HG03025 (cell line): ENCODE results near the gene PRRT4.

Experiments
- ATAC-seq: cut with Tn5 transposase; IDR thresholded peaks from one replicate; pipeline ENCODE4 v1.9.1; 2021; ENCODE audit warnings: mild to moderate bottlenecking, moderate library complexity; ENCODE audit not compliant: unreplicated experiment, low FRiP score

PRRT4 gene

DNA sequence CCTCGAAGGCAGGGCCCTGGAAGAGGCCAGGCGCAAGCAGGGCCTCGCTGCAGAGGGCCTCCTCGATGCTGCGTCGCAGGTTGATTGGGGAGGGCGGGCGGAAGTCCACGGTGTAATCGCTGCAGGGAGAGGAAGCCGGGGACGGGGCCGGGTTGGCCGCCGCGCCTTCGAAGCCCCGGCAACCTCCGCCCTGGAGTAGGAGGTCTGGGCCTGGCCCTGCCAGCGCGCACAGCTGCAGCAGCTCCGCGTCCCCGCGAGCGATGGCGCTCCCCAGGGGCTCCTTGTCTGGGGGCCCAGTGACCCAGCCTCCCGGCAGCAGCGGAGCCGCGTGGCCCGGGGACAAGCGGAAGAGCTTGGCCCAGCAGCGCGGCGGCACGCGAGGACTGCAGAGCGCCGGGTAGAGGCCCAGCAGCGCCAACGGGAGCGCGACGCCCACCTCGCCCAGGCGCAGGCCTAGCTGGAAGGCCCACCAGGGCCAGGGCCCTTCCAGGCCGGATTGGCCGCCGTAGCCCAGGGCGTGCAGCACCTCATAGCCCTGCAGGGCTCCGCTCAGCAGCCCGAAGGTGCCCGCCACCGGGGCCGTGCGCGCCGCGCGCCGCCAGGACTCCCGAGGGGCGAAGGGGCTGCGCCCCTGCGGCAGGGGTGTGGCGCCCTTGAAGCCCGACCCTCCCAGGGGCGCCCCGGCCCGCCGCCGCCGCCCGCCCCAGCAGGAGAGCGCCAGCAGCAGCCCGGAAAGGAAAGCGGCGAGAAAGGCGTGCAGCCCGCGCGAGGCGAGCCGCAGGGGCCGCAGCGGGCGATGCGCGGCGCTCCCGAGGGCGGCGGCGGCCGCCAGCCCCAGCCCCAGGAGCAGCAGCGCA, 10.0 kb downstream of the PRRT4 start:
- no peak for ATAC-seq

DNA sequence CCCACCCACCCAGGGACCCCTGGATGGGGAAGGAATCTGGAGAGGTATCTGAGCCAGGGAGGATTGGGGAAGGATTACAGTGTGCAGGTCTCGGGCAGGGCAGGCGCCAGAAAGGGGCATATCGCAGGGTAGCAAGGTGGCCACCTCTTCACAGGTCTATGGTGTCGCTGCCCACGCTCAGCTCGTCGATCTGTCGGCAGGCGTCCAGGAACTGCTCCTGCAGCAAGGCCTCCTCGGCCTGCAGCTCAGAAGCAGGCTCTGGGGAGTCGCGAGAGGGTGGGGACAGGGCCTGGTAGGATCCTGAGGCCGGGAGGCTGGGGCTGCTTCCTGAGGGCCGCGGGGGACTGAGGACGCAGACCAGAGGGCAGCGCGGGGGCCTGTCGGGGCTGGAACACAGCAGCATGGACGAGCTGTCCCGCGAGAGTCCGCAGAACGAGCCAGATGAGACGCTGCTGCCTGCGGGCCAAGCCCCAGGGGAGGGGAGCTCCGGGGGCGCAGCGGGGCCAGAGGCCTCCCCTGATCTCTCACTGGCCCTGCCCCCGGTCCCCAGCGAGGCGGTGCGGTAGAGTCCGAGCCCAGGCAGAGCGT, 10.7 kb downstream of the PRRT4 start:
- no peak for ATAC-seq

DNA sequence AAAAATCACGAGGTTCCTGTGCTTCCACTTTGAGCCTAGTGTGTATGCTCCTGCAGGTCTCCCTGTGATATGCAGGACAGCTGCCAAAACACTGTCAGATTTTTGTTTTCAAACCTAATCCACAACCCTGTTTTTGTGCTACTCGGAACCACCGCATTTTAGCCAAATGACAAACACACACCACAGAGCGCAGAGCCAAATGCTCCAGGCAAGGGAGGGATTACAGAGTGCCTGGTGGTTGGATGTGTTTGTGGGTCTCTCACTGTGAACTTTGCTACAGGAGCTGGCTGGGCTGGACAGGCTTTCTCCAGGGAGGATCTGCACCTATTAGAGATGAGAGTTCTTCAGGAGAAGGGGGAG, 12.0 kb downstream of the PRRT4 start:
- no peak for ATAC-seq

DNA sequence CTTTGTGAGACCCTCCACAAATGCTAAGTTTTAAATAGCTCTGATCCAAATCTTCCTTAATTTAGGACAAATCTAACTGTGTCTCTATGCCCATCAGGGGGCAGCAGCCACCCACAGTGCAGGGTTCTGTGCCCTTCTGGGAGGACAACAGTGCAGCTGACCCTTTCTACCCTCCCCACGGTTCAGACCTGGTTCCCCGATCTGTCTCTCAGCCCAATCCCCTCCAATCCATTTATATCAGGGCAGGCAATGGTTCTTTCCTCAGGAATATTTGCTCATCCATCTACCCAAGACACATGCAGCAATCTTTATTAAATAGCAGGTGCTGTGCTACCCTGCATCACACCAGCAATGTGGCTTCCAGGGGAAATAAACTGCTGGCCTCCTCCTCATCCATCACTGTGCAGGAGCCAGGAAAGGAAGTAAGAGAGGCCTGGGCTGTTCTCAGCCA, 13.8 kb downstream of the PRRT4 start:
- no peak for ATAC-seq

DNA sequence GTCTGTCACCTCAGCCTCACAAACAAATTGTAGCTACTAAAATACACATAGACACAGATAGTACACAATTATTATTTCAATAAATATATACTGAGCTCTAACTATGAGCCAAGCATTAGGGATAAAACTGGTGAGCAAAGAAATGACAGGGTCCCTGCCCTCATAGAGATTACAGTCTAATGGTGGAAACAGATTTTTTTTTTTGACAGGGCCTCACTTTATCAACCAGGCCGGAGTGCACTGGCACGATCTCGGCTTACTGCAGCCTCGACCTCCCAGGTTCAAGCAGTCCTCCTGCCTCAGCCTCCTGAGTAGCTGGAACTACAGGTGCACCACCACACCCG, 17.1 kb downstream of the PRRT4 start:
- ATAC-seq = no peak

DNA sequence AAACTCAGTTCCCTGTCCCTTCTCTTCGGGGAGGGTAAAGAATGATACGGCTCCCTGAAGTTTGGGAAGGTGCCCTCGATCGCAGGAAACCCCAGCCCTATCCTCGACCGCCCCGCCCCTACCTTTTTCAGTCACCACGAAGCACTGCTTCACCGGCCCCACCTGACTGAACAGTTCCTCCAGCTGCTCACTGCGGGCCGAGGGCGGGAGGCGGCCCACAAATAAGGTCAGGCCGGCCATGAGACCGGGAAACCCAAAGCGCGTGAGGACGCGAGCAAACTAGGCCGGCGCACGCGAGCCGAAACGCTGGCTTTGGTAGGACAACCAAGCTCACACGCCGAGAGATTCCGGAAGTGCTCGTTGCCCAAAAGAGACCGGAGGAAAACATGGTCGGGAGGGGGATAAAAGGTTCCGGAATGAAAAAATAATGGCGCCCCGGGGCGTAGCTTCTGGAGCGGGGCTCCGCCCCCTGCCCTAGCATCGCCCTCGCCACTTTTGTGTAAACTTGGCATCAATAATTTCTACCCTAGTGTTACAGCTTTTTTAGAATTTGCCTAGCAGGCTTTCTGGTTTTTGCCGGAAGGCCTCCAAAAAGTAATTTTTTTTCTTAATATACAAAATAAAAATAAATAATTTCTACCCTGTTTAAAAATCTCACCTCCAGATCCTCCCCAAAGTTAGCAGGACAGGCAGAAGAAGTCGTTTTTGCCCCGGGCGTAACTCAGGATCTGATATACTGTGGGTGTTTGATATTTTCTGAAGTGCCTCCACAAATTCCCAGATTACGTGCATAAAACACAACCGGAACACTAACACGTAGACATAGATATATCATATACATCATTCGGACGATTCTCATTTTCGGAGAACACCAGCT, 17.7 kb downstream of the PRRT4 start, which contains the start of gene RBM28:
TSS of gene RBM28 (minus strand) at position 355 of the 877 bp plus-strand sequence. CDS start at position 240, 115 bp downstream.
- peak; percentile 92 for ATAC-seq

DNA sequence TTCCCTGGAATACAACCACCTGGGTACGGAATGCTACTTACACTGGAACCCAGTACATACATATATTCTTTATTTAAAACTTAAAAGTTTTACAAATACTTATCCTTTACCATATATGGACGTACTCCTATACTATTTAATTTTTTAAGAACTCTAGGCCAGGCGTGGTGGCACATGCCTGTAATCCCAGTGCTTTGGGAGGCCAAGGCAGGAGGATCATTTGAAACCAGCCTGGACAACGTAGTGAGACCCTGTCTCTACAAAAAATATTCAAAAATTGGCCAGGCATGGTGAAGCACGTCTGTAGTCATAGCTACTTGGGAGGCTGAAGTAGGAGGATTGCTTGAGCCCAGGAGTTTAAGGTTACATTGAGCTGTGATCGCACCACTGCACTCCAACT, 19.8 kb downstream of the PRRT4 start:
- ATAC-seq = no peak

DNA sequence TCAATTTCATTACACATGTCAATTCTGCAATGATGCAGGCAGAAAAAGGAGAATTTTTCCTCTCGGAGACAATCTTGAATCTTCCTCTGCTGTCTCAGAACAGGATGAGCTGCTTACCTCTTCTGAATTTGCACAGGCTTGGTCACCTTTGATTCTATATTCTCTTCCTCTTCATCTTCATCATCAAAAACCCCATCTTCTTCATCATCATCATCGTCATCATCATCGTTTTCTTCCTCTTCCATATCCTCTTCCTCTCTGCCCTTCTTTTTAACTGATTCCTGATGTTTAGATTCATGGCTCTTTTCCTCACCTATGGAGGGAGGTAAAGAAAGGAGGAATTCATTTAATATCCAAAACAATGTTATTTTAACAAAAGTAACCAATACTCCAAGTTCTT, 25.8 kb downstream of the PRRT4 start:
- ATAC-seq = no peak

DNA sequence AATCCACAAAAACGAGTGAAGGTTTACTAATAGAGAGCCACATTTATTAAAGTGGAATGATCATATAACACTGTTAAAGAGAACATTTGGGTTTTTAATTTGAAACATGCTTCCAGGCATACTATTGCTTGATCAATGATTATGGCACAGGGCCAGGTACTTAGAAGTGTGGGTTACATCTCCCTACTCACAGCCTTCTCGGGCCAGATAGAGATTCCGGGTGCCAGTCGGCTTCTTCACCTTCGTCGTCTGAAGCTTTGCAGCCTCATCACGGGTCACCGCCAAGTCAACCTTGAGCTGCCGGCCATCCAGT, 37.2 kb downstream of the PRRT4 start:
- ATAC-seq = no peak

DNA sequence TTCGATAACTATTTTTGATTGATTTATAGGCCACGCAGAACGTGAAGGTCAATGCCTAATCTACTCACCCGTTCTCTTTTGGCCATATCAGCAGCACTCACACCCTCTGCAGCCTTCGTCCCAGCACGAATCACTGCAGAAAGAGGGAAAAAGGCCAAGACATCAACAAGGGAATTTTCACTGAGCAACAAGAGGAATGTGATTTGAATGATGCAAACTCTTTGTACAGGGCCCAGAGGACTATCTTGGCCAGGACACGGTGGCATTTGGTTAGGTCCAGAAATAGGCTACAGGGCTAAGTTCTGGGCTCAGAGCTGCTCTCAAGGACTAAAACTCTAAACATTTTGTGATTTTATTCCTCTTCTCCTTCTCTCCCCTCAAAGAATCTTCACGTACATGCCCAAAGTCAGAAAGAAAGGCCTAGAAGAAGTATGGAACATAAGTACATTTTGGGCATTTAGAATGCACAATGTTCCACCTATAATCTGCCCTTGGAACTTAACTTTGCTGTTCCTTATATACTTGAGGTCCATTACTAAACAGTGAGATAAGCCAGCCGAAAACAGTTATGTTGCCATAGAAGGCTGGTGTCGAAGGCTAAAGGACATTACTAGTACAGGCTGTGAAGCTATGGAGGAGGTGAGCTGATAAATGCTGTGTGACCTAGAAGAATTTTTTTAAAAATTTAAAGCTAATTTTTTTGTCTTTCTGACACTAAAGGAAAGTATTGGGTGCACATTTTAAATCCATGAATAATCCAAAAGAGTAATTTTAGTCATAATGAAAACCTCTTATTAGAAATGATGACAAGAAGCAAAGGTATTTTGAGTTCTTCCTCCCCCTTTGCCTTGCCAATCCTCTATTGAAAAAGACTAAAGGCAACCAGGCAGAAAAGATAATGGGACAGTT, 37.8 kb downstream of the PRRT4 start:
- ATAC-seq = no peak

DNA sequence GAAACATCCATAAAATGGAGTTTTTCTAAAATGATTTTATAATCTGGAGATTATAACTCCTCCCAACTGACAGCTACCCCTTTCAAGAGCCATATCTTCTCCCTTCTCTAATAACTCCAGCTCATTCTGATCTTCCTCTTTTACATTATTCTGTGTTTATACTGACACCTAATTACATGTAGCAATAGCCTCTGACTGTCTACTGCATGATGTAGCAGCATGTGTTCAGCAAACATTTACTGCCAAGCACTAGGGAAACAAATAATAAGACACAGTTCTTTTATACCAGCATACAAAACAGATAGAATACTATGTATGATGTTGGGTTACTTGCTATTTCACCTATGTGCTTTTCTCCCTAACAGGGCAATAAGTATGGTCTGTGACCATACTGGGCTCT, 38.5 kb downstream of the PRRT4 start:
- ATAC-seq = no peak

DNA sequence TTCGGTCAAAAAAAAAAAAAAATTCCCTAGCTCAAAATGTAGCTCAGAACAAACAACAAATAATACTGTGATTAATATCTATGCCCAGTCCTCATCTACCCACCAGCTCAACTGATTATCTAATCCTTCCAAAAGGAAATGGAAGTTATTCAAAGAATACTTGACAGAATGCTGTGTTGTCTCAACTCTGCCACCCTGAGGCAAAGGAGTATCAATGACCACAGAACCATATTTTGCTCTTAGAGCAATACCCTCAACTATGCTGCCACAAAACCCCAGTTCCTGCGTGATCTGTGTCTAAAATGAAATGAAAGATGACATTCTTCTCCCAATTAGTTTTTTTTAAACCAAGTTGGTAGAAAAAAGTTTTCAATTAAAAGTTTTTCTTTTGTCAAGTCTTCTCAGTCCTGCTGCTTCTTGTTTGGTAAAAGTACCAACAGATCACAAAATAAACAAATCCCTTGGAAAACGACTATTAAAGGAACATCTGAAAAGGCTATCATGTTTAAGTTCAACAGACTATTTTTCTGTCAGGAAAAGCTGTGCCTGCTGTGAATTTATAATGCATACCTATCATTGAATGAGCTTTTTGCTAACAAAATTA, 39.3 kb downstream of the PRRT4 start:
- ATAC-seq = no peak

DNA sequence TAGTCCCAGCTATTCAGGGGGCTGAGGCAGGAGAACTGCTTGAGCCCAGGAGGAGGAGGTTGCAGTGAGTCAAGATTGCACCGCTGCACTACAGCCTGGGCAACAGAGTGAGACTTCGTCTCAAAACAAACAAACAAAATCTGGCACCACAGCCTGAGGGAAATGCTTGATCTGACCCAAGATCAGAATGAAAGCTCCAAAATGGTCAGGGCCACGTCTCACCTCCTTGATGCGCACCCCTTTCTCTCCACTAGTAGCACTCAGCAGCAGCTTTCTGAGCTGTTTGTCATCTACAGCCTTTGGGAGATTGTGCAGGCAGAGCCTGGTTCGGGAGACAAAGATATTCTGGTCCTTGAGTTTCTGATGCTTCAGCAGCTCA, 40.5 kb downstream of the PRRT4 start:
- ATAC-seq = no peak

DNA sequence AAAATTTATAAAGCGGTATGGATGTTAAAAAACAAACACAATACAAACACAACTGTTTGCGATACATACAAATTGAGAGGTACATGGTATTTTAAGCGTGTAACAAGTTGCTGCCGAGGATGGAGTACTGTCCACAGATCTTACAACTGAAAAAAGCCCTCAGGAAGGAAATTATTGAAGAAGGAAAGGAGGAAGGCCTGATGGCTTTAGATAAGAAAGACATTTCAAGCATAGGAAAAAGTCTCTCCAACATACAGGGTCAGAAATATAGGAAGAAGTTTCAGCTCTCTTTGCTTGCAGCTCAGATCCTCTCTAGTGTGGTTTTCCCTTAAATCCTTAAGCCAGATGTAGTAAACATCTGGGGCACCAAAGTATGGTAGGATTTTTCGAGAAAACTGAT, 42.8 kb downstream of the PRRT4 start:
- ATAC-seq = no peak

DNA sequence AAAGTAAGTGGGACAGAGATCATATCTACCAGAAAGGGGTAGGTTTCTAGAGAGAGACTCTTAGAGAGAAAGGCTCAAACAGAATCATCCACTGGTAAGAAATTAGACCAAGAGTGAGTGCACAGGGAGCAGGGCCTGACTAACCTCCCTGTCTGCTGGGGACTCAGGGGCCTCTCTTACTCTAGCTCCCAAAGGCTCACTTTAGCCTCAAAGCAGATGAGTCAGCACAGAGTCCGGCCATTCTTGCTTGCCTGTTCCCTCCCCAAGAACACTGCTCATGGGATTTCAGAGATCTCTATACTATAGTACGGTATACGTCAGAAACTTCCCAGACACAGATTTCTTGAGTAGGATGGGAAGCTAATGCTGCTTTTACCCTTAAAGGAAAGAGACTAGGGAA, 50.5 kb downstream of the PRRT4 start:
- no peak for ATAC-seq

DNA sequence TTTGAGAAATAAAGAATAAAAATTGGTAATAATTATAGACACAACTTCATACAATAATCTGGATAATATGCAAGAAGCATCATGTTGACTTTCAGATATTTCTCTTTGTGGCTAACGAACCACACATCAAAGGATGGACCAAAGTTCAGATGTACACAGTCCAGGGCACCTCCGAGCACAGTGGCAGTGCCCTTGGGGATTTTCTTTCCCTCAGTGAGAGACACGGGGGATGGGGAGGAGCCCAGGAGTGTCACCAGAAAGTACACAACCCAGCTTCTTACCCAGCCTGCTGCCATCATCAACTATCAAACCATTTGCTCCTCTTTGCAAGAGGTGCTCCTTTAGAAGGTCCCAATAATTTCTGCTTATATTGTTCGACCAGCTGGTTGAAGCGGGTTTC, 51.0 kb downstream of the PRRT4 start:
- ATAC-seq = no peak

DNA sequence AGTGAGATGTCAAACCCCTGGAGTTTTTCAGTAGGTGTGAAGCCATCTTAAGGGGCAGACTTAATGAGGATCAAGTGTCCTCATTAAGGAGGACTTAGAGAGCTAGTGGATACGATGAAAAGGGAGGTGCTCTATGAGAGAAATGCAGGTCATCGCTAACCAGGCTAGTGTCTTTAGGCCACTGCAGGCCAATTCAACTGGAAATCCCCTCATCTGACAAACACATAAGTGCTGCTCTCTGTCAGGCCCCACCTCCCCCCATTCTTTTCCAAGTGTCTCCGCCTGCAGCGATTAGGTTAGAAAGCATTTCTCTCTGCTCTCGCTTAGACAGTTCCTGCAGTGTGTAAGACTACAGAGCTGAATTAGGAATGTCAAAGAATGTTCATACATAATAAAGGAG, 51.5 kb downstream of the PRRT4 start:
- no peak for ATAC-seq

DNA sequence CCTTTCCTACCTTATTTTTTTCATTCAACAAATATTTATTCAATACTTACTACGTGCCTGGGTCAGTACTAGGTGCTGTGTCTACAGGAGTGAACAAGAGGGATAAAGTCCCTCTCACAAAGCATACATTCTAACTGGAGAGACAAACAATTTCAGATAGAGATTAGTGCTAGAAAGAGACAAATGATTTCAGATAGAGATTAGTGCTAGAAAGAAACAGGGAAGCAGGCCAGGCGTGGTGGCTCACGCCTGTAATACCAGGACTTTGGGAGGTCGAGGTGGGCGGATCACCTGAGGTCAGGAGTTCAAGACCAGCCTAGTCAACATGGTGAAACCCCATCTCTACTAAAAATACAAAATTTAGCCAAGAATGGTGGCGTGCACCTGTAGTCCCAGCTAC, 52.4 kb downstream of the PRRT4 start:
- ATAC-seq = no peak

DNA sequence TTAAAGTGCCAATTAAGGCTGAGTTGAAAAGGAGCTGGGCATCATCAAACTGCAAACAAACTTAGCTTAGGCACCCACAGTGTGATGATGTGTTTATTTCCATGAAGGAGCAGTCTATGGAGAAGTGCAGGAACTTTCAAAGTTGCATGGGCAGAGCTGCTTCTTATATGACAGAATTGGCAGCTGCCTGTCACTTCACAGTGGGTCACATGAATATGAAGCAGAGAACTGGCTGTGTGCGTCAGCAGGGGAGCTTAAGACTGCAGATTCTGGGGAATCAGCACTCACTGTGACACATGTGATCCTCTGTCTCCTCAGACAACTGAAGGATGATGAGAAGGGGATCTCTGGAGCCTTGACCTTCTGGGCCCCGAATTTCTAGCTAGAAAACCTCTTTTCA, 54.4 kb downstream of the PRRT4 start:
- ATAC-seq = no peak

DNA sequence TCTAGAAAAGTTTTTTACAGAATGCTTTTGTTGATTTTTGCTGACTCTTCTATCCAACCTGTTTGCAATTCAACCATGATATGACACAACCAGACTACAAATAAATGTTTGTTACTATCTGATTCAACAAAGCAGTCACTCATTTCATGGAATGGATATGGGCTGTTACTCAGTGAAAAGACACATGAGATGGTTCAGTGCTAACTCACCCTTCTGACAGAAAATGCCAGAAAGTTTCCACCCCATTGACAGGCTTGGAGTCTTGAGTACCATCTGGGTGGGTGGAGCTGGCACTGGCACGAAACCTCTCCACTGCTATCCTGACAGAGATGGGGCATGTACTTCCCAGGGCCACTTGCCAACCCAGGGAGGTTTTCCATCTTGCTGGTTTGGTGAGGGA, 57.3 kb downstream of the PRRT4 start:
- no peak for ATAC-seq
